Activated CD4-positive, alpha-beta memory T cell treated with anti-CD3 and anti-CD28 coated beads for 36 hours (primary cell): ENCODE measurements around the gene SHQ1. TPM values are rescaled to one million over a fixed set of nuclear protein-coding genes. Genes with fewer than 3 reads are reported as not detected.

Source experiments
- total RNA-seq, 2 experiments: library from RNA; stranded (reverse); gene quantifications; one replicate each; pipeline ENCODE4 v1.2.3, GENCODE V29; 2021

Gene SHQ1
- total RNA-seq, 2 experiments from 2014 or later: 27.9 to 30.1 TPM

Other genes starting within 250 kb of the SHQ1 start
- not detected for gene GXYLT2, start 39.6 kb upstream of the SHQ1 start, total RNA-seq
- 100 to 1,000 TPM; 107 to 108 TPM for gene PPP4R2, start 148.4 kb upstream of the SHQ1 start, total RNA-seq
- 1 to 10 TPM; 5.5 to 6.0 TPM for gene EBLN2, start 213.2 kb upstream of the SHQ1 start, total RNA-seq